H9 (cell line): ENCODE data around the gene HIC1. TPM values are rescaled to one million over a fixed set of nuclear protein-coding genes. Genes with fewer than 3 reads are reported as not detected.

Experiments
- DNase-seq: peaks from one replicate; pipeline ENCODE4 v3.0.0-alpha.2; 2017
- H2AFZ ChIP-seq: one replicate; pipeline ENCODE4 v1.6.1; 2013; ENCODE audit warnings: mild to moderate bottlenecking, low read length, control low read depth, moderate library complexity
- H2AK5ac ChIP-seq: 2 replicates; pipeline ENCODE4 v1.6.1; 2013; ENCODE audit warnings: low read length, control low read depth, mixed read lengths; ENCODE audit not compliant: insufficient read length
- H2BK120ac ChIP-seq: one replicate; pipeline ENCODE4 v1.6.1; 2013; ENCODE audit warnings: low read depth, mild to moderate bottlenecking, low read length, control low read depth, inconsistent platforms; ENCODE audit not compliant: poor library complexity, severe bottlenecking
- H2BK12ac ChIP-seq: 2 replicates; pipeline ENCODE4 v1.6.1; 2013; ENCODE audit warnings: low read length, control low read depth, mixed read lengths, low read depth; ENCODE audit not compliant: insufficient read length
- H2BK15ac ChIP-seq: 2 replicates; pipeline ENCODE4 v1.6.1; 2013; ENCODE audit warnings: low read depth, low read length, control low read depth
- H2BK20ac ChIP-seq: one replicate; pipeline ENCODE4 v1.6.1; 2013; ENCODE audit warnings: low read depth, mild to moderate bottlenecking, low read length, control low read depth, inconsistent platforms; ENCODE audit not compliant: poor library complexity, severe bottlenecking
- H2BK5ac ChIP-seq: 2 replicates; pipeline ENCODE4 v1.6.1; 2013; ENCODE audit warnings: low read length, control low read depth, mixed read lengths; ENCODE audit not compliant: insufficient read length
- H3K14ac ChIP-seq: 2 replicates; pipeline ENCODE4 v1.6.1; 2013; ENCODE audit warnings: low read length, control low read depth; ENCODE audit not compliant: insufficient read depth
- H3K18ac ChIP-seq: 2 replicates; pipeline ENCODE4 v1.6.1; 2013; ENCODE audit warnings: low read depth, mild to moderate bottlenecking, mixed read lengths, low read length, control low read depth; ENCODE audit not compliant: insufficient read length
- H3K23ac ChIP-seq: 2 replicates; pipeline ENCODE4 v1.6.1; 2013; ENCODE audit warnings: low read length, control low read depth, mixed read lengths, low read depth; ENCODE audit not compliant: insufficient read length
- H3K23me2 ChIP-seq: 2 replicates; pipeline ENCODE4 v1.6.1; 2013; ENCODE audit warnings: low read depth, mild to moderate bottlenecking, mixed read lengths, low read length, control low read depth; ENCODE audit not compliant: insufficient read length, poor library complexity, severe bottlenecking
- H3K27ac ChIP-seq: 2 replicates; pipeline ENCODE4 v1.5.1; 2013; ENCODE audit warnings: low read length, control low read depth, mixed read lengths, low read depth; ENCODE audit not compliant: insufficient read length
- H3K27me3 ChIP-seq: 2 replicates; pipeline ENCODE4 v1.6.1; 2013; ENCODE audit warnings: low read length, control low read depth, inconsistent platforms; ENCODE audit not compliant: insufficient read depth
- H3K4ac ChIP-seq: 2 replicates; pipeline ENCODE4 v1.6.1; 2013; ENCODE audit warnings: low read depth, mild to moderate bottlenecking, control low read depth, inconsistent platforms, low read length, moderate library complexity
- H3K4me1 ChIP-seq: 2 replicates; pipeline ENCODE4 v1.6.1; 2013; ENCODE audit warnings: low read length, control low read depth, inconsistent platforms; ENCODE audit not compliant: insufficient read depth
- H3K4me2 ChIP-seq: 2 replicates; pipeline ENCODE4 v1.6.1; 2013; ENCODE audit warnings: low read length, control low read depth, mixed read lengths; ENCODE audit not compliant: insufficient read length, insufficient read depth
- H3K56ac ChIP-seq: 2 replicates; pipeline ENCODE4 v1.6.1; 2013; ENCODE audit warnings: low read depth, mild to moderate bottlenecking, mixed read lengths, low read length, control low read depth; ENCODE audit not compliant: insufficient read length
- H3K79me1 ChIP-seq: 2 replicates; pipeline ENCODE4 v1.6.1; 2013; ENCODE audit warnings: low read depth, mild to moderate bottlenecking, moderate library complexity, low read length, control low read depth, inconsistent platforms; ENCODE audit not compliant: insufficient read depth, poor library complexity, severe bottlenecking
- H3K79me2 ChIP-seq: 2 replicates; pipeline ENCODE4 v1.6.1; 2013; ENCODE audit warnings: low read length, control low read depth, inconsistent platforms; ENCODE audit not compliant: insufficient read depth
- H3K9ac ChIP-seq: 2 replicates; pipeline ENCODE4 v1.6.1; 2013; ENCODE audit warnings: low read length, control low read depth, mixed read lengths; ENCODE audit not compliant: insufficient read length; ENCODE audit errors: extremely low read depth
- H3K9me3 ChIP-seq: one replicate; pipeline ENCODE4 v1.6.1; 2013; ENCODE audit warnings: low read depth, low read length, inconsistent platforms; ENCODE audit not compliant: control insufficient read depth
- H3T11ph ChIP-seq: one replicate; pipeline ENCODE4 v1.6.1; 2013; ENCODE audit warnings: mild to moderate bottlenecking, low read length, control low read depth, inconsistent platforms
- H4K20me1 ChIP-seq: one replicate; pipeline ENCODE4 v1.6.1; 2013; ENCODE audit not compliant: control insufficient read depth, insufficient read length, insufficient read depth
- H4K5ac ChIP-seq: 2 replicates; pipeline ENCODE4 v1.6.1; 2013; ENCODE audit warnings: low read depth, mild to moderate bottlenecking, mixed read lengths, low read length, control low read depth; ENCODE audit not compliant: insufficient read length
- H4K8ac ChIP-seq: replicated peaks from 2 replicates; pipeline ENCODE4 v1.6.1; 2013; ENCODE audit warnings: low read length, control low read depth, mixed read lengths, low read depth; ENCODE audit not compliant: insufficient read length
- H4K91ac ChIP-seq: 2 replicates; pipeline ENCODE4 v1.6.1; 2013; ENCODE audit warnings: low read depth, mild to moderate bottlenecking, moderate library complexity, mixed read lengths, low read length, control low read depth; ENCODE audit not compliant: insufficient read length
- H3K27ac Mint-ChIP-seq, 3 experiments: 2 replicates in 2 of 3; 3 replicates in 1 of 3; pipeline ENCODE4 v1.8.0; 2020 to 2021; ENCODE audit warnings: mixed read lengths in 3 of 3, mild to moderate bottlenecking in 1 of 3, moderate library complexity in 1 of 3
- H3K27me3 Mint-ChIP-seq: 2 replicates; pipeline ENCODE4 v1.8.0; 2021; ENCODE audit warnings: low read depth, mild to moderate bottlenecking, moderate library complexity, mixed read lengths
- H3K36me3 Mint-ChIP-seq, 3 experiments: 2 replicates in 2 of 3; 3 replicates in 1 of 3; pipeline ENCODE4 v1.8.0; 2020 to 2021; ENCODE audit warnings: low read depth in 3 of 3, mixed read lengths in 3 of 3; ENCODE audit not compliant: insufficient read depth in 1 of 3
- H3K4me1 Mint-ChIP-seq, 2 experiments: 2 replicates each; pipeline ENCODE4 v1.8.0; 2020; ENCODE audit warnings: mixed read lengths in 2 of 2
- H3K4me3 Mint-ChIP-seq, 2 experiments: 2 replicates in 1 of 2; 3 replicates in 1 of 2; pipeline ENCODE4 v1.8.0; 2020 to 2021; ENCODE audit warnings: mild to moderate bottlenecking in 2 of 2, mixed read lengths in 2 of 2, moderate library complexity in 1 of 2
- H3K9me3 Mint-ChIP-seq, 2 experiments: 2 replicates in 1 of 2; 3 replicates in 1 of 2; pipeline ENCODE4 v1.8.0; 2020; ENCODE audit warnings: mild to moderate bottlenecking in 2 of 2, mixed read lengths in 2 of 2, moderate library complexity in 1 of 2
- WGBS: extraction: QIAGEN DNeasy Blood & Tissue Kit; methylation state at CpG from one replicate; pipeline ENCODE4 v1.1.7; 2013; ENCODE audit warnings: missing lambda C conversion rate, low lambda C conversion rate, mixed read lengths; ENCODE audit not compliant: insufficient read length; ENCODE audit errors: extremely low coverage; 5-methylcytosine and 5-hydroxymethylcytosine counted together
- total RNA-seq: library from RNA; stranded (reverse); gene quantifications from 2 replicates; pipeline ENCODE4 v1.2.1, GENCODE V29; 2021
- TF ChIP-seq, protein P1 (sequence below): fragments of 200-600 bp; sonication (generic); conservative IDR thresholded peaks from 3 replicates; pipeline ENCODE4 v1.8.0; 2021; ENCODE audit warnings: antibody characterized with exemption, mild to moderate bottlenecking

Gene HIC1
- total RNA-seq, 1 experiment from 2014 or later, result 1.8 TPM

DNA sequence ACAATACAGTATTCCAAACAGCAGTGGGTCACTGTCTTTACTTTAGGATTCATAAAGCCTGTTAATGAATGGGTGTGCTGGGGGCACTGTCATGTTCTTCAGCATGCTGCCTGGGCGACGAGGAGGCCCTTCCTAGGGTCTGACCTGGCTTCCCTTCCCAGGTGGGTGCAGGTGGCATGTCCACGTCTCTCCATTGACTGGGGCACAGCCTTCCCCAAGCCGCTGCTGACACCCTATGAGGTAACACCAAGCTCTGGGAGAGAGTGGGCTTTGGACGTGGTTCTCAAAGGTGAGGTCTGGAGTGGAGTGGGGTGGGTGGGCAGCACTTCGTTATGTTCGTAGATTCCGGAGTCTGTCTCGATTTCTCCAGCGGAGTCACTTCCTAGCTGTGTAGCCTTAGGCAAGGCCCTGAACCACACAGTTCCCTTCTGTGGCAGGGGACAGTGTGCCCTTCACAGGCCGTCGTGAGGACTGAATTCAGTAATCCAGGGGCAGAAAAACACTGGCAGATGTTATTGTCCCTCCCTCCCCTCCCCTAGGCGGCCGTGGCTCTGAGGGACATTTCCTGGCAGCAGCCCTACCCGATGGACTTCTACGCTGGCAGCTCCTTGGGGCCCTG, 13.9 kb upstream of the HIC1 start:
- H3K27me3 Mint-ChIP-seq, result peaks cover 8% of the 10 kb centered on the region
- H3K4me3 Mint-ChIP-seq, result peak overlapping the region; percentile 90 to 92; a peak in 4 of 5 replicates
- Histone ChIP-seq H3K27ac (no peak overlapping the region), H3K27me3 (no peaks in the 10 kb centered on the region), H3K79me2 (no peaks in the 10 kb centered on the region), H3K9ac (no peak overlapping the region), H3K56ac (no peak overlapping the region), H2BK20ac (no peak overlapping the region), H3K4ac (no peak overlapping the region), H3K9me3 (no peaks in the 10 kb centered on the region), H3K4me2 (peak overlapping the region; percentile 74), H3K23ac (no peak overlapping the region), H2BK120ac (no peak overlapping the region), H2BK5ac (no peak overlapping the region), H2AFZ (no peak overlapping the region), H3K14ac (no peak overlapping the region), H2AK5ac (no peak overlapping the region), H3K18ac (no peak overlapping the region), H4K20me1 (no peaks in the 10 kb centered on the region), H3K23me2 (peaks cover 9% of the 10 kb centered on the region), H4K91ac (no peak overlapping the region), H2BK12ac (no peak overlapping the region), H3T11ph (no peak overlapping the region), H4K8ac (no peak overlapping the region), H2BK15ac (no peak overlapping the region), H4K5ac (no peak overlapping the region), H3K4me1 (no peaks in the 10 kb centered on the region), H3K79me1 (no peaks in the 10 kb centered on the region)
- peaks cover 7 to 17% of the 10 kb centered on the region in 2 experiments for H3K4me1 Mint-ChIP-seq
- no peaks in the 10 kb centered on the region; a peak in 1 of 5 replicates for H3K9me3 Mint-ChIP-seq
- no peak for DNase-seq
- peaks cover 7 to 30% (median 25%) of the 10 kb centered on the region in 3 experiments for H3K36me3 Mint-ChIP-seq
- WGBS, result no CpG with 5 or more reads among the region's 16 CpGs
- H3K27ac Mint-ChIP-seq, result no peak overlapping the region
- TF ChIP-seq, protein P1, sequence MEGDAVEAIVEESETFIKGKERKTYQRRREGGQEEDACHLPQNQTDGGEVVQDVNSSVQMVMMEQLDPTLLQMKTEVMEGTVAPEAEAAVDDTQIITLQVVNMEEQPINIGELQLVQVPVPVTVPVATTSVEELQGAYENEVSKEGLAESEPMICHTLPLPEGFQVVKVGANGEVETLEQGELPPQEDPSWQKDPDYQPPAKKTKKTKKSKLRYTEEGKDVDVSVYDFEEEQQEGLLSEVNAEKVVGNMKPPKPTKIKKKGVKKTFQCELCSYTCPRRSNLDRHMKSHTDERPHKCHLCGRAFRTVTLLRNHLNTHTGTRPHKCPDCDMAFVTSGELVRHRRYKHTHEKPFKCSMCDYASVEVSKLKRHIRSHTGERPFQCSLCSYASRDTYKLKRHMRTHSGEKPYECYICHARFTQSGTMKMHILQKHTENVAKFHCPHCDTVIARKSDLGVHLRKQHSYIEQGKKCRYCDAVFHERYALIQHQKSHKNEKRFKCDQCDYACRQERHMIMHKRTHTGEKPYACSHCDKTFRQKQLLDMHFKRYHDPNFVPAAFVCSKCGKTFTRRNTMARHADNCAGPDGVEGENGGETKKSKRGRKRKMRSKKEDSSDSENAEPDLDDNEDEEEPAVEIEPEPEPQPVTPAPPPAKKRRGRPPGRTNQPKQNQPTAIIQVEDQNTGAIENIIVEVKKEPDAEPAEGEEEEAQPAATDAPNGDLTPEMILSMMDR, result no peak
